Kidney epithelial cell (primary cell): ENCODE data around the gene OR5F1. TPM values are rescaled to one million over a fixed set of nuclear protein-coding genes. Genes with fewer than 3 reads are reported as not detected.

Experiments
- DNase-seq: peaks from one replicate; pipeline ENCODE4 v3.0.0-alpha.2; 2010; ENCODE audit warnings: low read depth
- H3K27me3 ChIP-seq: 2 replicates; pipeline ENCODE4 v1.6.0; 2011; ENCODE audit warnings: low read length; ENCODE audit not compliant: control insufficient read depth, insufficient read depth
- H3K36me3 ChIP-seq: 2 replicates; pipeline ENCODE4 v1.5.1; 2011; ENCODE audit warnings: low read length; ENCODE audit not compliant: control insufficient read depth, insufficient read depth
- H3K4me3 ChIP-seq: 2 replicates; pipeline ENCODE4 v1.5.1; 2011; ENCODE audit warnings: low read depth, mild to moderate bottlenecking, control low read depth, low read length
- CTCF ChIP-seq: IDR thresholded peaks from 2 replicates; pipeline ENCODE4 v1.5.1; 2011; ENCODE audit warnings: mild to moderate bottlenecking, moderate library complexity, low read length, control low read depth, inconsistent platforms; ENCODE audit not compliant: insufficient read depth, poor library complexity, severe bottlenecking
- total RNA-seq: library from RNA; depleted of rRNA; stranded (reverse); fragments of >200 nt; gene quantifications from 2 replicates; pipeline ENCODE4 v1.2.3, GENCODE V29; 2015

Gene OR5F1
- total RNA-seq, 1 donor from 2014 or later = not detected

- no peak overlapping the region for H3K4me3 ChIP-seq
- H3K36me3 ChIP-seq = no peaks in the 10 kb centered on the region
- H3K27me3 ChIP-seq = no peaks in the 10 kb centered on the region
- no peak for DNase-seq
- no peak for TF ChIP-seq CTCF
Measured at GRCh38 chr11:55967914-55968313, 26.5 kb downstream of the OR5F1 start.

GRCh38 chr11:55966391-55966790 lies 28.0 kb downstream of the OR5F1 start:
- no peak for DNase-seq
- no peak for TF ChIP-seq CTCF

DNA sequence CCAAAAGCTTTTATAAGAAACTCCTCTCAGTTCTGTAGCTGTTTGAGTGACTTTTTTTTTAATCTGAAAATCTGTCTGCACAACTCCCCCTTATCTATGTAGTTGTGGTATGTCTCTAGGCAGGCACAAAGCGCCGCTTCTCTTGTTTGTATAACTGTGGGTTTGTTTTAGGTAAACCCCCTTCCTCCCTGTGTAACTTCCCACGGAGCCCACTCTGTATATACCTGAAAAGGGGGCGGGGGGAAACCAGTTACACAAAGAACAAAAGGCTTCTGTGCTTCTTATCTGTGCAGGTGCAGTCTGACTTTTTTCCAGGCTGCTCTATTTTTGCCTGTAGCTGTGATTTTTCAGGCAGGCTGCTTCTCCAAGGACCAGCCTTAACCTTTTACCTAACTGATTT lies 37.9 kb downstream of the OR5F1 start:
- no peak for TF ChIP-seq CTCF
- H3K4me3 ChIP-seq = no peak overlapping the region
- DNase-seq = no peak
- no peaks in the 10 kb centered on the region for H3K36me3 ChIP-seq
- H3K27me3 ChIP-seq = no peaks in the 10 kb centered on the region

More at GRCh38 chr11:55966391-55966790, 28.0 kb downstream of the OR5F1 start:
- no peak overlapping the region for H3K4me3 ChIP-seq
- no peaks in the 10 kb centered on the region for H3K36me3 ChIP-seq
- H3K27me3 ChIP-seq = no peaks in the 10 kb centered on the region

DNA sequence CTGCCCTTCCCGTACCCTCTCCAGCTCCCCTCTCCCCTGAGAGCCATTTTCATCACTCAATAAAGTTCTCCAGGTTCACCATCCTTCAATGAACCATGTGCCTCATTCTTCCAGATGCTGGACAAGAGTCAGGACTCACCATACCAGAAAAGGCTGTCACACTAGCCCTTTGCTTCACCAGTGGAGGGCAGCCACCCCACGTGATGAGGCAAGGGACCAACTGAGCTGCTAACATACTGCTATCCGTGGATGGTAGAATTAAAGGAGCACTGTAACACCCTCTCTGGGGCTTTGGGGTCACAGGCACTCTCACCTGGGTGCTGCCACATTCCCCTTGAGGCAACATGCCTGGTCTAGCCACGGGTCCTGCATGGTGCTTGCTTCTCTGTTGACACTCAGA lies 45.1 kb downstream of the OR5F1 start:
- H3K36me3 ChIP-seq = no peaks in the 10 kb centered on the region
- DNase-seq = no peak
- no peaks in the 10 kb centered on the region for H3K27me3 ChIP-seq
- no peak for TF ChIP-seq CTCF
- no peak overlapping the region for H3K4me3 ChIP-seq

Other genes starting within 250 kb of the OR5F1 start
- gene OR5D13, start 221.2 kb downstream of the OR5F1 start, total RNA-seq = not detected in 2 replicates
- not detected in 2 replicates for gene OR5D14, start 199.1 kb downstream of the OR5F1 start, total RNA-seq
- not detected in 2 replicates for gene OR5L1, start 183.3 kb downstream of the OR5F1 start, total RNA-seq
- not detected in 2 replicates for gene OR5D18, start 175.0 kb downstream of the OR5F1 start, total RNA-seq
- not detected in 2 replicates for gene OR5L2, start 167.4 kb downstream of the OR5F1 start, total RNA-seq
- not detected in 2 replicates for gene OR5D16, start 155.9 kb downstream of the OR5F1 start, total RNA-seq
- not detected in 2 replicates for gene TRIM51, start 111.3 kb downstream of the OR5F1 start, total RNA-seq
- not detected in 2 replicates for gene OR5W2, start 80.0 kb downstream of the OR5F1 start, total RNA-seq
- gene OR5I1, start 58.2 kb downstream of the OR5F1 start, total RNA-seq = not detected in 2 replicates
- gene OR10AG1, start 24.7 kb downstream of the OR5F1 start, total RNA-seq = not detected in 2 replicates
- not detected in 2 replicates for gene OR5AS1, start 33.0 kb upstream of the OR5F1 start, total RNA-seq
- not detected in 2 replicates for gene OR8I2, start 98.7 kb upstream of the OR5F1 start, total RNA-seq
- not detected in 2 replicates for gene OR8H2, start 109.1 kb upstream of the OR5F1 start, total RNA-seq
- gene OR8H3, start 127.7 kb upstream of the OR5F1 start, total RNA-seq = not detected in 2 replicates
- not detected in 2 replicates for gene OR8J3, start 145.6 kb upstream of the OR5F1 start, total RNA-seq
- gene OR8K5, start 165.7 kb upstream of the OR5F1 start, total RNA-seq = not detected in 2 replicates
- not detected in 2 replicates for gene OR5J2, start 182.0 kb upstream of the OR5F1 start, total RNA-seq
- not detected in 2 replicates for gene OR5T2, start 239.6 kb upstream of the OR5F1 start, total RNA-seq